Neural cell (in vitro differentiated cells): ENCODE results near the gene WDR1.

Experiments used
- EP300 ChIP-seq: fragments of 450-650 bp; conservative IDR thresholded peaks from 2 replicates; pipeline ENCODE4 v1.6.1; 2014; ENCODE audit warnings: antibody characterized with exemption, mild to moderate bottlenecking, moderate library complexity; ENCODE audit not compliant: poor library complexity, severe bottlenecking
- POLR2AphosphoS5 ChIP-seq: IDR thresholded peaks from 2 replicates; pipeline ENCODE4 v1.6.1; 2012
- RAD21 ChIP-seq: fragments of 450-650 bp; conservative IDR thresholded peaks from 2 replicates; pipeline ENCODE4 v1.6.1; 2014; ENCODE audit warnings: antibody characterized with exemption, mild to moderate bottlenecking, moderate library complexity
- TF ChIP-seq, protein P1 (sequence below): fragments of 450-650 bp; IDR thresholded peaks from 2 replicates; pipeline ENCODE4 v1.5.1; 2014; ENCODE audit warnings: antibody characterized with exemption, mild to moderate bottlenecking, moderate library complexity; ENCODE audit not compliant: poor library complexity, severe bottlenecking

- TF ChIP-seq, protein P1, sequence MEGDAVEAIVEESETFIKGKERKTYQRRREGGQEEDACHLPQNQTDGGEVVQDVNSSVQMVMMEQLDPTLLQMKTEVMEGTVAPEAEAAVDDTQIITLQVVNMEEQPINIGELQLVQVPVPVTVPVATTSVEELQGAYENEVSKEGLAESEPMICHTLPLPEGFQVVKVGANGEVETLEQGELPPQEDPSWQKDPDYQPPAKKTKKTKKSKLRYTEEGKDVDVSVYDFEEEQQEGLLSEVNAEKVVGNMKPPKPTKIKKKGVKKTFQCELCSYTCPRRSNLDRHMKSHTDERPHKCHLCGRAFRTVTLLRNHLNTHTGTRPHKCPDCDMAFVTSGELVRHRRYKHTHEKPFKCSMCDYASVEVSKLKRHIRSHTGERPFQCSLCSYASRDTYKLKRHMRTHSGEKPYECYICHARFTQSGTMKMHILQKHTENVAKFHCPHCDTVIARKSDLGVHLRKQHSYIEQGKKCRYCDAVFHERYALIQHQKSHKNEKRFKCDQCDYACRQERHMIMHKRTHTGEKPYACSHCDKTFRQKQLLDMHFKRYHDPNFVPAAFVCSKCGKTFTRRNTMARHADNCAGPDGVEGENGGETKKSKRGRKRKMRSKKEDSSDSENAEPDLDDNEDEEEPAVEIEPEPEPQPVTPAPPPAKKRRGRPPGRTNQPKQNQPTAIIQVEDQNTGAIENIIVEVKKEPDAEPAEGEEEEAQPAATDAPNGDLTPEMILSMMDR: no peak
- TF ChIP-seq POLR2AphosphoS5 (peak; percentile 93), EP300 (peak; percentile 50), RAD21 (peak; percentile 11)
Measured at GRCh38 chr4:10116569-10117358, at the start of gene WDR1.
